ENCODE results near the gene ISLR.
"Not testable (repeated sequence)": the region's sequence is repeated elsewhere in the genome, so short reads cannot be mapped to it uniquely, and the experiment has no call there.

DNA sequence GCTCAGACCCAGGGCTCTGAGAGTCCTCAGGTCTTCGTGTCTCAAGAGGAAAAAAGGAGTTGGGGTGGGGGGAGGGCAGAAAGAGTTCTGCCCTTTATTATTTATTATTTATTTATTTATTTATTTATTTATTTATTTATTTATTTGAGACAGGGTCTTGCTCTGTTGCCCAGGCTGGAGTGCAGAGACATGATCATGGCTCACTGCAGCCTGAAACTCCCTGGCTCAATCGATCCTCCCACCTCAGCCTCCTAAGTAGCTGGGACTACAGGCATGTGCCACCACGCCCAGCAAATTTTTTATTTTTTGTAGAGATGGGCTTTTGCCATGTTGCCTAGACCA lies 11.3 kb upstream of the ISLR start:
- TF ChIP-seq CTCF (optimal IDR thresholded peaks at IDR 0.05 in 1 of 3, IDR thresholded peaks at IDR 0.05 in 1 of 3, conservative IDR thresholded peaks at IDR 0.05 in 1 of 3; ENCODE audit: extremely low read depth in 1 of 3, insufficient read depth in 2 of 3, low read length in 3 of 3); EZH2 (IDR thresholded peaks at IDR 0.05; ENCODE audit: low read length): not testable (repeated sequence)

Data from keratinocyte (primary cell).